T47D (cell line): ENCODE results near the gene HID1.
"Not testable (repeated sequence)": the region's sequence is repeated elsewhere in the genome, so short reads cannot be mapped to it uniquely, and the experiment has no call there.

ENCODE experiments used
- DNase-seq, 2 experiments: peaks; one replicate each; pipeline versions ENCODE4 v3.0.0 to v3.0.0-alpha.2; 2011 to 2012; ENCODE audit warnings: low read depth in 1 of 2, low spot score in 1 of 2
- JUND ChIP-seq: IDR thresholded peaks from 2 replicates; pipeline ENCODE4 v1.6.1; 2012; ENCODE audit warnings: low read depth
- in situ Hi-C: cut with HindIII; loops from 2 replicates; pipeline ENCODE4 v1.10.0; 2016; ENCODE audit warnings: low sequenced_read_pairs, low pct_unique_long_range_greater_than_20kb

The HID1 gene

GRCh38 chr17:74987909-74988711 is 15.6 kb upstream of the HID1 start:
- TF ChIP-seq JUND: no peak
- peak in 1 of 2 experiments; percentile 76 for DNase-seq
- in situ Hi-C loops: no loop called here

GRCh38 chr17:74987418-74987908 is 14.9 kb upstream of the HID1 start, which contains the start of gene CDR2L:
TSS of gene CDR2L (plus strand) at chr17:74987632. CDS start at chr17:74988044, 412 bp downstream.
- in situ Hi-C loops: no loop called here
- TF ChIP-seq JUND: no peak
- peak; percentile 92 to 96 for DNase-seq

GRCh38 chr17:74986206-74986576 is 13.6 kb upstream of the HID1 start:
- no peak for TF ChIP-seq JUND
- in situ Hi-C loops: no loop called here
- no peak for DNase-seq

GRCh38 chr17:74982663-74983313 is 10.2 kb upstream of the HID1 start:
- DNase-seq, in situ Hi-C loops: not testable (repeated sequence)

- in situ Hi-C loops: no loop called here
- TF ChIP-seq JUND: no peak
- peak; percentile 87 to 89 for DNase-seq
These were observed 9.6 kb upstream of the HID1 start for GRCh38 chr17:74981979-74982662.

GRCh38 chr17:74981318-74981978 is 8.9 kb upstream of the HID1 start:
- in situ Hi-C loops: no loop called here
- no peak for DNase-seq
- TF ChIP-seq JUND: no peak

GRCh38 chr17:74979408-74980146 is 7.0 kb upstream of the HID1 start:
- no peak for TF ChIP-seq JUND
- DNase-seq: no peak
- in situ Hi-C loops: no loop called here

GRCh38 chr17:74978240-74978639 is 5.7 kb upstream of the HID1 start:
- DNase-seq: no peak
- in situ Hi-C loops: no loop called here
- no peak for TF ChIP-seq JUND

- in situ Hi-C loops: no loop called here
- TF ChIP-seq JUND: no peak
- no peak for DNase-seq
These were observed 5.2 kb upstream of the HID1 start for GRCh38 chr17:74977802-74978201.

GRCh38 chr17:74975943-74976342 is 3.4 kb upstream of the HID1 start:
- no peak for TF ChIP-seq JUND

GRCh38 chr17:74972973-74973328 is 392 bp upstream of the HID1 start:
- in situ Hi-C loops: no loop called here
- TF ChIP-seq JUND: no peak

More at GRCh38 chr17:74975943-74976342, 3.4 kb upstream of the HID1 start:
- no peak for DNase-seq
- in situ Hi-C loops: no loop called here

GRCh38 chr17:74971842-74972106 is 785 bp downstream of the HID1 start:
- in situ Hi-C loops: no loop called here
- no peak for TF ChIP-seq JUND
- DNase-seq: no peak

More at GRCh38 chr17:74972973-74973328, 392 bp upstream of the HID1 start:
- no peak for DNase-seq
